AG04450 (cell line): ENCODE measurements around the gene SOWAHC. TPM values are rescaled to one million over a fixed set of nuclear protein-coding genes. Genes with fewer than 3 reads are reported as not detected.

Source experiments
- CTCF ChIA-PET: fragments of 300-600, 350-600 bp; formaldehyde crosslinking; extraction: SDS; loops from one replicate; lab custom pipeline; 2022; ENCODE audit warnings: antibody characterized with exemption, inconsistent platforms; lab: Charles Lee
- POLR2A ChIA-PET: fragments of 350-600 bp; formaldehyde crosslinking; extraction: SDS; loops from one replicate; lab custom pipeline; 2021; ENCODE audit warnings: antibody characterized with exemption, inconsistent platforms; lab: Yijun Ruan, JAX
- DNase-seq: peaks from one replicate; pipeline ENCODE4 v3.0.0-alpha.2; 2011; ENCODE audit warnings: low read depth, low spot score
- H3K27ac ChIP-seq: one replicate; pipeline ENCODE4 v1.5.1; 2012; ENCODE audit warnings: low read depth, low read length, control low read depth
- H3K27me3 ChIP-seq: one replicate; pipeline ENCODE4 v1.6.0; 2012; ENCODE audit warnings: low read length; ENCODE audit not compliant: control insufficient read depth, insufficient read depth
- H3K4me3 ChIP-seq: 2 replicates; pipeline ENCODE4 v1.5.1; 2011; ENCODE audit warnings: mild to moderate bottlenecking, low read depth, low read length, control low read depth
- H3K9me3 ChIP-seq: 2 replicates; pipeline ENCODE4 v1.5.1; 2012; ENCODE audit warnings: low read length; ENCODE audit not compliant: control insufficient read depth, insufficient read depth
- polyA plus RNA-seq: library from polyadenylated mRNA; depleted of rRNA; stranded (reverse); fragments of >200 nt; gene quantifications from 2 replicates; pipeline ENCODE4 v1.2.3, GENCODE V29; 2011
- TF ChIP-seq, protein P1 (sequence below): IDR thresholded peaks from 2 replicates; pipeline ENCODE4 v1.5.1; 2011; ENCODE audit warnings: low read depth, low read length, control low read depth, inconsistent platforms

Gene SOWAHC
- polyA plus RNA-seq, 1 experiment, result 4.6 TPM

DNA sequence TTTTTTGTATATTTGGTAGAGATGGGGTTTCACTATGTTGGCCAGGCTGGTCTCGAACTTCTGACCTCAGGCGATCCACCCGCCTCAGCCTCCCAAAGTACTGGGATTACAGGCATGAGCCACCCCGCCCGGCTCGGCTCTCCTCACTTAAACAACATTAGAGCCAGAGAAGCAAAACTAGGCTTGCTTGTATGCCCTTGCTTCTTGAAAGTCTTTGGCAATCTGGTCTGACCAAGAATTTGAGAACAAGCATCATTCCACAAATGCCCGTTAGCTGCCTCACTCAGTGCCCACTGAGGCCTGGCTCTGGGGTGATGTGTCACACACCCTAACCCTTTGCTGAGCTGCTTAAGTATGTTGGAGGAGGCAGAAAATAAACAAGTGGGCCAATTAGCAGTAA, 33.5 kb downstream of the SOWAHC start:
- no peak overlapping the region for H3K4me3 ChIP-seq
- no peaks in the 10 kb centered on the region for H3K9me3 ChIP-seq
- H3K27me3 ChIP-seq, result peaks cover 5% of the 10 kb centered on the region
- ChIA-PET CTCF (no interaction called here), POLR2A (no interaction called here)
- TF ChIP-seq, protein P1, sequence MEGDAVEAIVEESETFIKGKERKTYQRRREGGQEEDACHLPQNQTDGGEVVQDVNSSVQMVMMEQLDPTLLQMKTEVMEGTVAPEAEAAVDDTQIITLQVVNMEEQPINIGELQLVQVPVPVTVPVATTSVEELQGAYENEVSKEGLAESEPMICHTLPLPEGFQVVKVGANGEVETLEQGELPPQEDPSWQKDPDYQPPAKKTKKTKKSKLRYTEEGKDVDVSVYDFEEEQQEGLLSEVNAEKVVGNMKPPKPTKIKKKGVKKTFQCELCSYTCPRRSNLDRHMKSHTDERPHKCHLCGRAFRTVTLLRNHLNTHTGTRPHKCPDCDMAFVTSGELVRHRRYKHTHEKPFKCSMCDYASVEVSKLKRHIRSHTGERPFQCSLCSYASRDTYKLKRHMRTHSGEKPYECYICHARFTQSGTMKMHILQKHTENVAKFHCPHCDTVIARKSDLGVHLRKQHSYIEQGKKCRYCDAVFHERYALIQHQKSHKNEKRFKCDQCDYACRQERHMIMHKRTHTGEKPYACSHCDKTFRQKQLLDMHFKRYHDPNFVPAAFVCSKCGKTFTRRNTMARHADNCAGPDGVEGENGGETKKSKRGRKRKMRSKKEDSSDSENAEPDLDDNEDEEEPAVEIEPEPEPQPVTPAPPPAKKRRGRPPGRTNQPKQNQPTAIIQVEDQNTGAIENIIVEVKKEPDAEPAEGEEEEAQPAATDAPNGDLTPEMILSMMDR, result no peak
- no peak for DNase-seq
- H3K27ac ChIP-seq, result no peak overlapping the region

DNA sequence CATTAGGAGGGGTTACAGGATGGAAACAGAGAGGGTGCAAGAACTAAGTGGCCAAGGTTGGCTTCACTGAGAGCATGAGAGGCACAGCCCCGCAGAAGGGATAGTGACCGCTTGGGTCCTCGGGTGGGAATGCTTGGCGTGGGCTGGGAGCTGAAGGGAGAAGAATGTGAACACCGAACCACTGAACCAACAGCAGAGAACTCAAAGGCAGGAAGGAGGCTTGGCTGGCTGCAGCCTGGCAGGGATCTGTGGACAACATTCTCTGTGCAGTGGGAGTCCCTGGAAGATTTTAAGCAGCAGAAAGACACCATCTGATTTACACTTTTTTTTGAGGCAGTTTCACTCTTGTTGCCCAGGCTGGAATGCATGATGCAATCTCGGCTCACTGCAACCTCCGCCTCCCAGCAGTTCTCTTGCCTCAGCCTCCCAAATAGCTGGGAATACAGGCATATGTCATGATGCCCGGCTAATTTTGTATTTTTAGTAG, 33.9 kb downstream of the SOWAHC start:
- Histone ChIP-seq H3K9me3 (no peaks in the 10 kb centered on the region), H3K27ac (no peak overlapping the region), H3K27me3 (peaks cover 5% of the 10 kb centered on the region), H3K4me3 (no peak overlapping the region)
- ChIA-PET CTCF (no interaction called here), POLR2A (no interaction called here)
- DNase-seq, result no peak
- TF ChIP-seq, protein P1, result no peak

DNA sequence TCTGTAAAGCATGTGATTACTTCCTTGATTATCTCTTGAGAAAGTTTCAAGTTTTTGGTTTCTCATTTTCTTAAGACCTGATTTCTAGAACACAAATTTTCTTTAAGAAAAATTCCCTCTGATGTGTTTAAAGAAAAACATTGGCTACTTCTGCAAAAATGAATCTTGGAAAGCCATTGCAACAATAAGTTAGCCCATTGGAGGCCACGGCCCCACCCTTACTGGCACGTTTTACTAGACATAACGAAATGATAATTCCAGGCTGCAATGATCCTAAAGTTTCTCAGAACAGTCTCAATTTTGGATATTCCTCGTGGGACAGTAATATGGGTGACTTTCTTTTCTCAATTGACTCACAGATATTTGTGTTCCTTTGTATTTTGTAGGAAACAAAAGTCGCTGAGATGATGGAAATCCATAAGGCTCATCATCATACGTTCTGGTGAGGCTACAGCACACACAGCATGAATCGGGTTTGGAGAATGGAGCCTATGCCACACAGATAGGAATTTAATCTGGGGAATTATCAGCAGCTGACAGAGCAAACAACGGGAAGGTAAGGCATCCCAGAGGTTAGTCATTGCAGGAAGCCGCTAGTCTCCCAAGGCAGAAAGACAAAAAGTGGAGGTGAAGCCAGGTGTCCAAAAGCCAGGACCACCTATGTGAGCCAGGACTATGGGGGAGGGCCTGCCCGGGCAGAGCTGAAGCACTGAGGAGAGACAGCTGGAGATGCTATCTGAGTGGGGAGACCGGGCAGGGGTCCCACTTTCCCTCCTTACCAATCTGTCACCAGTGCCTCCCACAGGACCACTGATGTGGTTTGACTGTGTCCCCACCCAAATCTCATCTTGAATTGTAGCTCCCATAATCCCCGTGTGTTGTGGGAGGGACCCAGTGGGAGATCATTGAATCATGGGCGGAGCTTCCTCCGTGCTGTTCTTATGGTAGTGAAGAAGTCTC, 35.9 kb downstream of the SOWAHC start:
- CTCF ChIA-PET, result interaction anchor here (0.5 kb wide), 1 partner anchor 46 kb away, joined by 6 read pairs; no protein-coding TSS in a partner anchor
- no peak for DNase-seq
- TF ChIP-seq, protein P1, result no peak
- POLR2A ChIA-PET, result no interaction called here
- peaks cover 5% of the 10 kb centered on the region for H3K27me3 ChIP-seq
- H3K4me3 ChIP-seq, result no peak overlapping the region
- no peaks in the 10 kb centered on the region for H3K9me3 ChIP-seq
- no peak overlapping the region for H3K27ac ChIP-seq

DNA sequence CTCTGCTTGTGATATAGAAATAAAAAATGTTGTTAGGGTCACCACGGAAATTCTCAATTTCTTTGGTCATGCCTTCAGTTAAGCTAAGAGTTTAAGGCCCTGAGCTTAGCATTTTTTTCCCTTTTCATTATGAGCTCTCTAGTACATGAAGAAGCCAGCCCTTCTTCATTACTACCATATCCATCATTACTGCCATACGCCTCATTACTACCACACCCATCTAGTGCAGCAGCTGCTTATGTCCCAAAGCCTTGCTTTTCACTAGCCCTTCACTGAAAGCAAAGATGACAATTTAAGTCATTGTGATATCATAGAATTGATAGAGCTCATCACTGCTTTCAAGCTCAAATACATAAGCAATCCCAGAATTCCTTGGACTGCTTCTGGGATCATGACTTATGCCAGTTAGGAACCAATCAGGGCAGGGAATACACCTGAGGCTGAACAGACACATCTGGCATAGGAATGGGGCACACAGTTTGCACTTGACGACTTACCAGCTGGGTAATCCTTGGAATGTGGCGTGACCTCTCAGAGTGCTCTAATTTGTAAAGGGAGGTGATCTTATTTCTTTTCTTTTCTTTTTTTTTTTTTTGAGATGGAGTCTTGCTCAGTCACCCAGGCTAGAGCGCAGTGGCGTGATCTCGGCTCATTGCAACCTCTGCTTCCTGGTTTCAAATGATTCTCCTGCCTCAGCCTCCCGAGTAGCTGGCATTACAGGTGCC, 40.3 kb downstream of the SOWAHC start:
- DNase-seq, result no peak
- POLR2A ChIA-PET, result no interaction called here
- CTCF ChIA-PET, result no interaction called here

More for the DNA sequence above, 40.3 kb downstream of the SOWAHC start:
- H3K27ac ChIP-seq, result no peak overlapping the region
- H3K4me3 ChIP-seq, result no peak overlapping the region
- no peaks in the 10 kb centered on the region; the same call in 1 of the 2 replicates for H3K9me3 ChIP-seq
- peaks cover 8% of the 10 kb centered on the region for H3K27me3 ChIP-seq
- TF ChIP-seq, protein P1, result no peak
